Activated CD8-positive, alpha-beta memory T cell treated with anti-CD3 and anti-CD28 coated beads for 4 hours (primary cell): Measurements from ENCODE around the gene AMIGO2.

Source experiments
- DNase-seq, 2 donors: peaks; one replicate each; pipeline ENCODE4 v3.0.0-alpha.2; 2020; ENCODE audit warnings: low read depth in 2 of 2

Gene AMIGO2

DNA sequence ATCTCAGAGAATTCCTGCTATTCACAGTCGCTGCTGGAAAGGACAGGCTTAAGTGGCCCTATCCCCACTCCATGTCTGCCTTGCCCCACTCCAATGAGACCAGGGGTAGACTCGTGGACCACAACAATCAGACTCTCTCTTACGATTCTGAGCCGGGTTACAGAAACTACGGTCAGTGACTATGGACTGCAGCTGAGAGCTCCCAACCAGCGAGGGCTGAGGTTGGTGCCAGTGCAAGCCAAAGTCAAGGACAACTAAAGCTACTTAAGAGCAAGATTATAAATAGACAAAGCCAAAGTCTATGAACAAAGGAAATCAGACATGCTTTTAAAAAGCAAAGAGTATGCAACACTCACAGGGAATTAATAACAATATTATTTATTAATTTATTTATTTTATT is 18.3 kb upstream of the AMIGO2 start:
- DNase-seq: no peak

DNA sequence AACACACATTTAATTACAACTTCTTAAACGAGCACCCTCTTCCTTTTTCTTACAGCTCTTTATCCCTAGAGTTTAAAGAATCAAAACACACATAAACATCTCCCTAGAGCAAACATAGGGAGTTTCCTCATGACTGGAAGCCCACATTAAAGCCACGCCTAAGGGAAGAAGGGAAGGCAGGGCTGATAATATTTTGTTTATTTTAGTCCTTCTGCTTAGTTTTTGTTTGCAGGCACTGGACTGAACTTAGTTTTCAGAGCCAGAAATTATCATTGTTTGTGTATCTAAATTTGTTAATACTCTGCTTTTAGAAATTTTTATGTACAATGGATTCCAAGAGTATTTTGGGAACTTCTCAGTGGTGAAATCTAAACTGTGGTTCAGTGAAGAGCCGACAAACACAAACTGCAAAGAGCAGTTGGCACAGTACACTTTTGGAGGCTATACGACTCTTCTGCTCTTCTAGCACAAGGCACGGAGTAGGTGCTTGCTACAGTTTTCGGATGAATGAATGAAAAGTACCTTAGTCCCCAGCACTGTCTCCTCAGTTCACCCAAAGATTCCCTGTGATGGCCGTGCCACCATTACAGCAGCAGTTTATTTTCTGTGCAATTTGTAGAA is 17.6 kb upstream of the AMIGO2 start:
- no peak for DNase-seq

DNA sequence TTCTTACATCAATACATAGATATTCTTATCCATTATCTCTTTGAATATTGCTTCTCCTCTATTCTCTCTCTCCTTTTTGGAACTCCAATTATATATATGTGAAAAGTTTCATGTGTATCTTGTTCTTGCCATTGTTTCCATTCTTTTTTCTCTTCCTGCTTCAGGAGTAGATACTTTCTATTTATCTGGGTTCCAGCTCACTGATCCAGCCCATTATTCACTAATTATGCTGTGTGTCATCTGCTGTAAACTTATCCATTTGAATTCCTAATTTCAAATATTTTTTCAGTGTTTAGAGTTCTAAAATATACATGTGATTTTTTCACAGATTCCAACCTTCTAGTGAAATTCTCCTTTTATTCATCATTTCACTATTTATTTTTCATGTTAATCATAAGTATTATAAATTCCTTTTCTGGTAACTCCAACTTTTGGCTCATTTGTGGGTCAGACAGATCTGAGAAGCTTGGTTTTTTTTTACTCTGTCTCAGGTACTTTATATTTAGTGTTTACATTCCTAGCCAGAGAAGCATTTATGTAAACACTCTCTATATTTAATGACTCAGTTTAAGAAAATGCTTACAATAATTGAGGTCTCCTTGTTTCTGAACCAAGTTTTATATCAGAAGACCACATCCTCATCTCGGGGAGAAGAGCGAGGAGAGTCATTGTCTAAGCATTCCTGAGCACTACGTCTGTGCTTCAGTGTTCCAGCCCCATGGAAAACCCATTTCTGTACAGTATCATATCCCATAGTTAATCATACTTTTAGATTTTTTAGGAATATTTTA is 15.9 kb upstream of the AMIGO2 start:
- DNase-seq: no peak

DNA sequence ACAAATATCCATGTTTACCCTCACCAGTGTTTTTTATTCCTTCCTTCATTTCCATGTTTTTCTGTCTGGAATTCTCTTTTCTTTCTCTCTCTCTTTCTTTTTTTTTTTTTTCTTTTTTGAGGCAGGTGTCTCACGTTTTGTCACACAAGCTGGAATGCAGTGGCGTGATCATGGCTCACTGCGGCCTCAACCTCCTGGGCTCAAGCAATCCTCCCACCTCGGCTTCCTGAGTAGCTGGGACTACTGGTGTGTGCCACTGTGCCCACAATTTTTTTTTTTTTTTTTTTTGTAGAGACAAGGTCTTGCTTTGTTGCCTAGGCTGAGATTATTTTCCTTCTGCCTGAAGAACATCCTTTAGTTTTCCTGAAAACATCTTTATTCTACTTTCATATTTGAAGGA is 15.0 kb upstream of the AMIGO2 start:
- no peak for DNase-seq

- DNase-seq: no peak
Observed at GRCh38 chr12:47091009-47091408, 11.2 kb upstream of the AMIGO2 start.

- DNase-seq: no peak
Observed at GRCh38 chr12:47088021-47088944, 8.5 kb upstream of the AMIGO2 start.

DNA sequence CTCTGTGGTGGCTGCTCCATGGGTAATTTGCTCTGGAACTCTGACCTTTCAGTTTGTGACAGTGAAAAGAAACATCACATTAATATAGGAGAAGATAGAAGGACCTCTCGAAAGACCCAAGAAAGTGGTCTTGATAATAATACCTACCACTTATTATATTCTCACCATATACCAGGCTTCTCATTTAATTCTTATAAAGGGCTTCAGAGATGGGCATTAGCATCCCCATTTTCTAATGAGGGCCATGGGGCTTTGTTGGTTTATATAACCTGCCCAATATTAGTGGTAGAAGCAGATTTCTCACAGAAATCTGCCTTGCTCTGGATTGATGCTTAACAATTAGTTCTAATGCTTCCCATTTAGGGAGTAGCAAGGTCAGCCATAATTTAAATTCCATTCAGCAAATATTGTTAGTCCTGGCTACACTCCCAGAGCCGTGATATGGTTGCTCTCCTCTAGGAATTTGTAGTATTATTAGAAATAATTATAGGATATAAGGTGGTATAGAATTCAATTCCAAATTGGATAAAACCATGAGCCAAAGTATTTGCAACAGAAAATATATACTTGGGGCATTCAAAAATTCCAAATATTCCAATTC is 7.4 kb upstream of the AMIGO2 start:
- no peak for DNase-seq

DNA sequence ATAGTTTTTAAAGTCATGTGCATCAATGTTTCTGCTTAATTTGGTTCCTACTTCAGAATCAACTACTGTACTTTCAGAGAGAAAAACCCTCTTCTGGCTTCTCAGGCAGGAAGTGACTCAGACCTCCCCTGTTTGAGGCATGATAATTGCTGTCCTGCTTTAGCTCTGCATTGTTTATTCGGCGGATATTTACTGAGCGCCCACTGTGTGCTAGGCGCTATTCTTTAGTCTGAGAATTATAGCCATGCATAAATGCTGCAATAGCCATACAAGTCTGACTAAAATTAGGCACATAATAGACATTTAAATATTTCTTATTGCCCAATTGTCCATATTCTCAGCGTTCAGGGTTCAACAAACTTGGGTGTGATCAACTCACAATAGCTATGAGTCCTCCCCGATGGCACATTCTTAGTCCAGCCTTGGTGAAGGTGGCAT is 6.1 kb upstream of the AMIGO2 start:
- DNase-seq: peak; percentile 10 to 44

DNA sequence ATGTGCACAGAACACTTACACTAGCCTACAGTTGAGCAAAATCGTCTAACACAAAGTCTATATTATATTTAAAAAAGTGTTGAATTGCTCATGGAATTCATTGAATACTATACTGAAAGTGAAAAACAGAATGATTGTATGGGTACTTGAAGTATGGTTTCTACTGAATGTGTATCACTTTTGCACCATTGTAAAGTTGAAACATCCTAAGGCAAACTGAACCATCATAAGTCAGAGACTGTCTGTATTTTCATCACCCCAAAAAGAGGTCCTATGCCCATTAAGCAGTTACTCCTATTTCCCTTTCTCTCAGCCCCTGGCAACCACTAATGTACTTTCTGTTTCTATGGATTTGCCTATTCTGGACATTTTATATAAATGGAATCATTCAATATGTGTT is 4.4 kb upstream of the AMIGO2 start:
- DNase-seq: no peak

DNA sequence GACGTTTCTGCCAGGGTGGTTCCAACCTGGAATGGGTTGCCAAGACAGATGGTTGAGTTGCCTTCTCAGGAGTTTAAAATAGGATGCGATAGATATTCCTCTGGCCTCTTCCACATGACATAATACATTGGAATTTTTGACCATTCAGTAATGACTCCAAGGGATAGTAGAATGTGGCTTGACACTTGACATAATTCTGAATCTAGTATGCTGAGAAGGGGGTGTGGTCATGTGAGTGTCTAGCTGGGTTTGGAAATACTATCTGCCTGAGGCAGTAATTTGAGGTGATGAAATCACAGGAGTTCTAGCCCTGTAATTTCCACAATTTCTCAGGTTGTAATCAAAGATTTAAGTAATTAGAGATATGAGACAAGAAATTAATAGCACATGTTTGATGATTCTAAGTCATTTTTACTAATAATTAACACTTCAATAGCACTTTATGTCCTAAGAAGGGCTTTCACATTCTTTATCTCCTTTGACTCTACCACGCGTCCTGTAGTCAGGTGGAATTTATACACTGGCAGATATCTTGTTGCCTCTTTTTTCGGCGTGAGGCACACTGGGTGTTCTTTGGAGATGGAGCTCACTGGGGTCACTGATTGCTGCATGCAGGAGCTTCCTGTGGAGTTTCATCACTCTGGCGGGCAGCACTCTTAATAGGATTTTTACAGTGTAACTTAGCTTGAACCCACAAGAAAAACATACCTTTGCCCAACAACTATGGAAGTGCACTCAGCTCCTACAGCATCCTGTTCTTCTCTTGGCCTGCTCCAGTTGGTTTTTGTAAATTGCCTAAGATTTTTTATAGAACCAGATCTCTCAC is 3.2 kb upstream of the AMIGO2 start:
- DNase-seq: no peak

GRCh38 chr12:47082283-47082682 is 2.5 kb upstream of the AMIGO2 start:
- no peak for DNase-seq

DNA sequence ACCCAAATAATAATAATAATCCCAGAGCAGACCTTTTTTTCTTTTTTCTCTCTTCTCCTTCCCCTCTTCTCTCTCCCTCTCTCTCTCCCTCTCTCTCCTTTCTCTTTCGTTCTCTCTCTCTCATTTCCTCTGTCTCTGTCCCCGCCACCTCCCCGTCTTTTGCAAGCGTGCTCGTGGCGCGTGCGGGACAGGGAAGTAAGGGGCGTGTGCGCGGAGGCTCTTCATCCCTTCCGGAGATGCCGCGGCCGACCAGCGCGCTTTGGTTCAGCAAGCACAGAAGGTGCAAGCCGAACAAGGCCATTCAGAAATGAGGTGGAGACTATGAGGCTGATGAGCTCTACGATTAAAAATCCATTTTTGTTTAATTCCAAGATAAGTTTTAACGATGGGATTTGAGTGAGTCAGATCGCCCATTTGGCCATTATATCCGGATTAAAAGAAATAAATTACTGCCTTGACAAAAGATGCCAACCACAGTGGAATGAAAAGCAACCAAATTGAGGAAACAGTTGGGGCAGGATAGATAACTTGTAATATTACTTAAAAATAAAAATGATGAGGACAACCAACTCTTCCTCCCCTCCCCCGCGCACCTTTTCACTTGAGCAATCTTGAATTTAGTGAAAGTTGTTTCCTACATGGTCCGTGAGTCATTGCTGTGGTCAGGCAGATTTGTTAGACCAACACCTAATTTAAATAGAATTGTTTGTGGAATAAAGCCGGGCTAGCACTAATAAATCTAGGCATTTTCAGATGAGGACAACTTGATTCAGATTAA is 1.2 kb upstream of the AMIGO2 start:
- peak; percentile 18 to 26 for DNase-seq

DNA sequence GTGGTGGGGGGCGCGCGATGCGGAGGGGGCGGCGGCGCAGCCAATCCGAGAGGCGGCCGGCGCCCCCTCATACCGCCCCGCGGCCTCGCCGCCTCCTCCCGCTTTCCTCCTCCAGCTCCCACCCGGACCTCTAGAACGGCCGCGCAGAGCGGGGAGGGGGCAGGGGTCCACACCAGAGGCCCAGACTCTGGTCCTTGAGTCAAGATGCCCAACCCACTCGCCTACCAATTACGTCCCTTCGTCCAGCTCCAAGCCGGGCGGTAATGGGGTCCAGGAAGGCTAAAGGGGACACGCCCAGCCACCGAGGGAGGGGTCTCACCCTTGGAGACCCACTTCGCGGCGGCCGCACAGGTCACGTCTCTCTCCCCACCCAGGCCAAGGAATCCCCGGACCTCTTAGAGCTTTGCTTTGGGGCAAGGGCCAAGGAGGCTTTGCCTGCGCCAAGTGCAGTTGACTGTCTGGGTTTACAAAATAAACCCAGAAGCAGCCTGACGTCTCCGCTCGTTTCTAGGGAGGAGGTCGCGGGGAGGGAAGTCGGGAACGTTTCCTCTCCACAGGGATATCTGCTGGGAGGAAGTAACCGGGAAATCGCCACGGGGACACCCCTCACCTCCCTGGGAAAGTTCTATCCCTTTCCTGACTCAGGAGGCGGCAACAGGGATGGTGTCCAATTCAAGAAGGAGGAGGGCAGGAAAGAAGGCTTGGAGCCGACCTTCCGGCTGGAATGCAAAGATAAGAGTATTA is 394 bp upstream of the AMIGO2 start:
- peak; percentile 6 to 8 for DNase-seq

GRCh38 chr12:47078733-47079467 is 859 bp downstream of the AMIGO2 start:
- DNase-seq: peak; percentile 17 to 31

GRCh38 chr12:47078086-47078395 is 1.7 kb downstream of the AMIGO2 start:
- no peak for DNase-seq

- DNase-seq: no peak
Observed at GRCh38 chr12:47077206-47078085, 2.3 kb downstream of the AMIGO2 start.

- no peak for DNase-seq
Observed at GRCh38 chr12:47075192-47076084, 4.3 kb downstream of the AMIGO2 start.
